Measurements from ENCODE around the gene SNX3.

The SNX3 gene

DNA sequence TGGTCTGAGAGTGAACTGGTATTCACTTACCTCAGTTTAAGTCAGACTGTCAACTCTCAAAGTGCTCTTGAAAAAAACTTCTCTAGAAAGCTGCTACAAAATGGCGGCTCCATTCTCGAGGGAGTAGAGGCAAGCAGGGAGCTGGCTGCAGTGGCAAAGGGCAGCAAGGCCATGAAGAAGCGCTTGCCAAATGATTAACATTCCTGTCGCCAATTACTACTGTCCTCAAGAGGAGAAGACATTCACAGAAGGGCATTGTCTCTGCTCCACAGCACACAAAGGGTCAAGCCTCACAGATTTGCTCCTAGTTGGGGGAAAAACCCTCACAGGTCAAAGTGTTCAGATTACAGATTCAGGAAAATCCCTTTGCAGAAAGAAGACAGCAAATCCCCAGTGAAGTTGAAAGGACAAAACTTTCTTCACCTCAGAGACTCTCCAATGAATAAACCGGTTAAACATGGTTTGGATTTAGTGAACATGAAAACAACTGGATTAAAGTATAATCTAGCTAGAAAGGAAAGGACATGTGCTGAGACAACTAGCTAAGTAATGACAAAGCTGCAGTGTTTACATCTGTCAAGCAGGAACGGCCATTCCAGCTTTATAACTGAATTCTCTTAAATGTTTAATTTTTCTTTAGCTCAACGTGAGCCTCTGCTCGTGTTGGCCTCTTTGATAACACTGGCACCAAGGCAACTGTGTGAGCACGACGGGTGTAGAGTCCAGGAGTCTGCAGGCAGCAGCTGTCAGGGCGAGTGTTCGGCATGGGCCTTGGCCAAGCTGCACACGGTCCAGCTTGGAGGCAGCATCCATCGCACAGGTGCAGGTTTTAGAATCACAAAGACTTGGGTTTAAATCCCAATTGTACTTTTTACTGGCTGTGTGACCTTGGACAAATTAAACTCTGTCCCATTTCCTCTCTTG is 57.4 kb downstream of the SNX3 start:
- DNase-seq (ENCODE audit: low spot score), result no peak

DNA sequence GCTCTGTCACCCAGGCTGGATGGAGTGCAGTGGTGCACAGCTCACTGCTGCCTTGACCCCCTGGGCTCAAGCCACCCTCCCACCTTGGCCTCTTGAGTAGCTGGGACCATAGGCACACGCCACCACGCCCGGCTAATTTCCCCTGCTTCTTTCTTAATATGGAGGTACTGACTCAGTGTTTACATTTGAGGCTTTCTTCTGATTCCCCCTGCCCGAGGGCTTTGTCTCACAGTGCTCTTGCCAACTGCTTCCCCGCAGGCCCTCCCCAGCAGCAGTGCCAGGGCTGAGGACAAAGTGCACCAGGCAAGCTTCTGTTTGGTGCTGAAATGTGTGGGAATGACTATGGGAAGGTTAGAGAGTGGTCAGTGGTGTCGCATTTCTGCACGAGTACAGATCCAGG is 60.2 kb downstream of the SNX3 start:
- DNase-seq (ENCODE audit: low spot score), result no peak

DNA sequence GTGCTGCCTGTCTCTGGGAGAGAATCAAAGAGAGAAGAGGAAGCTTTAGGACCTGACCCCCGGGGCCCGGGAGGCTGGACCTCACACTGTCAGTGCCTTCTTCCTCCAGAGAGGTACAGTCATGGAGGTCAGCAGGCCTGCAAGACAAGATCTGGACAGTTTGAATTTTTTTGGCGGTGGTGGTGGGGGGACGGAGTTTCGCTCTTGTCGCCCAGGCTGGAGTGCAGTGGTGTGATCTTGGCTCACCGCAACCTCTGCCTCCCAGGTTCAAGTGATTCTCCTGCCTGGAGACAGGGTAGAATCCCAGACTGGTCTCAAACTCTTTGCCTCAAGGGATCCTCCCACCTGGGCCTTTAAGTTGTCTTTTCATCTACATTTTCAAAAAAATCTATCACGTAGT is 60.7 kb downstream of the SNX3 start:
- no peak for DNase-seq (ENCODE audit: low spot score)

DNA sequence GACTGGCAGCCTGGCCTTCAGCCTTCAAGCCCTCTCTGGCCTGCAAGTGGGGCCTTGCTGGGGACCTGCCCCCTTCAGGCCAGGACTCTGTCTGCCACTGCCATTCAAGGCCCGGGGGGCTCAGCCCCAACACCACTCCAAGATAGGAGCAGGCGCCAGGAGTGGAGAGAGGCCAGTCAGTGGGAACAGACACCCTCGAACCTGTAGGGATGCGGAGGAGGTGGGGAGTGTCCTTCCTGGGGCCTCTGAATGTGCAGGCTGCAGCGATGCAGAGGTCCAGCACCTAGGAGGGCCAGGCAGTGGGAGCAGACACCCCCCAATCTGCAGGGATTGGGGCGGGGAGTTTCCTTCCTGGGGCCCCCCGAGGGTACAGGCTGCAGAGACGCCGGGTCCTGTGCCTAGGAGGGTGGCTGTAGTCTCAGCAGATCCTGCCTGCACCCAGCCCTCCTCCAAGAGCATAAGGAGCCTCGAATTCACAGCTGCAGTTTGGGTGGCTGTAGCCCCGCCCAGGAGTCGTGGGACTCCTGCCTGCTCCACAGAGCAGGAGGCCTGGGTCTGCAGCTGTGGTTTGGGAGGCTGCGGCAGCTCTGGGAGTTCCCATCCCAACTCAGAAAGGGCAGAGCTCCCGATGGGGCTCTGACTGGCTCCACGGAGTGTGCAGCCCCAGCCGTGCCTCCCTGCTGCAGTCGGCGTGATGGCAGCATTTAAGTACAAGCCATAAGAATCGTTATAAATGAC is 61.9 kb downstream of the SNX3 start:
- DNase-seq (ENCODE audit: low spot score), result no peak

DNA sequence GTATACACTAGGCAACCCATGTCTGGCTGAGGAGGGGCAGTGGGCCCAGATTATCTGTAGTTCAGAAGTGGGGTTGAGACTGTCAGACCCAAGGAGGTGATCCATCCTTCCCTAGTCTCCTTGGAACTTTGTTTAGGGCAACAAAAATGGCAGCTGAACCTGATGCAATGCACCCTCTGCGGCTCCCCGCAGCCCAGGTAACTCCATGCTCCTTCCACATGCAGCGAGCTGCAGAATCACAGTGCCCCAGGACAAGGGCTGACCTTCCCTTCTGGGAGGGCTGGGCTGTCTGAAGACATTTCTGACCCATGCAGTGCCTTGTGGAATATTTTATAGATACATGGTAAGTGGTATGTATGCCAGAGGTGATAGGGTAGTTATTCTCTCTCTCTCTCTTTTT is 65.6 kb downstream of the SNX3 start:
- DNase-seq (ENCODE audit: low spot score), result no peak

DNA sequence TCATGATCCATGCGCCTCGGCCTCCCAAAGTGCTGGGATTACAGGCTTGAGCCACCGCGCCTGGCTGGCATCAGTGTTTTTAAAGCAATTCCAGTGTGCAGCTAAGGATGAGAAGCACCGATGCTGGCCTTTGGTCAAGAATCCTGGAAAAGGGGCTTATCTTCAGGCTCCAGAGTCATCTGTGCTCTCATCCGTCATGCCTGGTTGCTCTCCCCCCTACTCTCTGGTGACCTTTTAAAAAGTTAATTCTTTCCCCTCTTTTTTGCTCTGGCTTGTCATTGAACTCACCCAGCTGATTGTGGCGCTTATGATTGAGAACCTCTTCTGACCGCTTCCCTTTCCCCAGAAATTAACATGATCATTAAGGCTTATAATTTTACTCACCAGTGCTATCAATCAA is 66.3 kb downstream of the SNX3 start:
- no peak for DNase-seq (ENCODE audit: low spot score)

DNA sequence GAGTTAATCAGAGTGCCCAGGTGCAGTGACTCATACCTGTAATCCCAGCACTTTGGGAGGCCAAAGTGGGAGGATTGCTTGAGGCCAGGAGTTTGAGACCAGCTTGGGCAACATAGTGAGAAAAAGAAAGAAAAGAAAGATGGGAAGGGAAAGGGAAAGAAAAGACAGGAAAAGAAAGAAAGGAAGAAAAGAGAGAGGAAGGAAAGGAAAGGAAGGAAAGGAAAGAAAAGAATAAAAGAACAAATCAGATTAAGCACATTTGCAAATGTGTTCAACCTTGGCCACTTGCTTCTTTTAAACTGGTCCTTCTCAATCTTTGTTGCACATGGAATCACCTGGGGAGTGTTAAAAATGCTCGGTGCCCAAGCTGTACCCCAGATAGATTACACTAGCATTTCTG is 67.0 kb downstream of the SNX3 start:
- no peak for DNase-seq (ENCODE audit: low spot score)

DNA sequence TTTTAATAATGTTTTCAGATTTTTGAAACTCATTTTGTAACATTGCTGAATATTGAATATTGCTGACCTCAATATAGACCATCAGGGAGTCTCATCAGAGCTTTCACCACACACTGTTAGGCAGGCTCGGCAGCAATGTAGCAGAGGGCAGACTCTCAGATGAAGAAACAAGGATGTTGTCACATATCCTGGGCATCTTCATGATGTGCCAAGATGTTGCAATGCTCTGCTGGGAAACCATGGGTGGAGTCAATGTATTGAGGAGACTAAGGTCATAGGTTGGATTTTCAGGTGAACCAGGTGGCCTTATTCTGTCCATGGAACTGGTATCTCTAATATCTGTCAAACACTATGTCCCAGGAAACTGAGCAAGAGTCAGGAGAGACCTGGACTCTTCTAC is 67.7 kb downstream of the SNX3 start:
- no peak for DNase-seq (ENCODE audit: low spot score)

DNA sequence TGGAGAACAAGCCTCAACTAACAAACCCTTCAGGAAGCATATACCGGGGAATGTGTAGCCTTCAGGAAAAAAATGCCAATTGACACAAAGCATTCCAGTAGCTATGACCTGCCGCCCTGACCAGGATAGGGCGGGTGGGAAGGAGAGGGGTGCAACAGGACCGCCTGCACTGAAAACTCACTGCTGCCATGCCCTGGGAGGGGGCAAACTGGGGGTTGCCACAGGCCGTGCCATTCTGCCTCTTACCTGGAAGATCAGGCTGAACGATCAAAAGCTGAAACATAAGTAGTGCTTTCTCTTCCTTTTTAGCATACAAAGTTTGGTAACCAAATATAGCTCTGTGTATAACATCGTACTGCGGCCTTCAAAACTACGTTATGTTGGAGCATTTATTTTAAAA is 73.3 kb downstream of the SNX3 start:
- DNase-seq (ENCODE audit: low spot score), result no peak

DNA sequence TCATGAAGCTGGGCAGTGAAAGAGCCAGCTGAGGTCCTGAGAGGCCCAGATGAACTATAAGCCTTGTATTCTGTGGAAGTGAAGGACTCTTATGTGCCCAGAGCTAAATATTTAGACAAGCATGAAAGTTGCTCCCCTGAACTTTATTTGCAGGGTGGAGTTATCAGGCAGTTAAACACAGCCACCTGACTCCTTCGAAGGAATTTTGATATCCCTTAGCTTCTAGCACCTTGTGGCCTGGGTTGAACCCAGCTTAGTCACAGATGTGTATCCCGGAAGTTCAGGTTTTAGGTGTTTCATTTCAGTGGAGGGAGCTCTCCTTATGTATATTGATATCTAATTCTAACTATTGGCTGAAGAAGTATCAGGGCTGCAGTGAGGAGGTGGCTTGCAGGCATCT is 74.6 kb downstream of the SNX3 start:
- no peak for DNase-seq (ENCODE audit: low spot score)

DNA sequence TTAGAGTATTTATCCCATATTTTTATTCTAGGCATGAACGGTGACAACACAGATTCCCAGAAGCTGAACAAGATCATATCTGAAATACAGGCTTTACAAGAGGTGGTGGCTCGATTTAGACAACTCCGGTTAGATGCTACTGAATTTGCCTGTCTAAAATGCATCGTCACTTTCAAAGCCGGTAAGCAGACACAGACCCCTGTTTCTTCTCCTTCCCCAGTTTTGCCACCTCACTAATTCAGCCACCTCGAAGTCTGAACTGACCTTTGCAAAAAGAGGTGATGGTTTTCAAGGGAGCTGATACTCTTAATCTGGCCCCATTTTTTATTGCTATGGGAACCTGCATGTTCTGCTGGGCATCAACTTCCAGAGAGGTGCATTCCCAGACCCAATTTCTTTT is 80.1 kb downstream of the SNX3 start:
- DNase-seq (ENCODE audit: low spot score), result no peak

DNA sequence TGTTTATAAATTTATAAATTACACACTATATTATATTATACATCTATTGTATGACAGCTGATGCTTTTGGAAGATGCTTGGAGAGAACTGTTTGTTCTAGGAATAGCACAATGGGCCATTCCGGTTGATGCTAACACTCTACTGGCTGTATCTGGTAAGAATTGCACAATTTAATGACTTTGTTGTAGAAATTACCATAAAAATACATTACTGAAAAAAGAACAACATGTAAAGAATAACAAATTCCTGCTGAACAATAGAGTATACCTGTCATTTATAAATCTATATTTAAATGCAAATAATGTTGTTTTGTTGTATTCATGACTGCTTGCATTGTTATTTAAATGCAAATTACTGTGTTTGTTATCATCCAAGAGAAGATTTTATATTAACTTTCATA is 80.6 kb downstream of the SNX3 start:
- no peak for DNase-seq (ENCODE audit: low spot score)

DNA sequence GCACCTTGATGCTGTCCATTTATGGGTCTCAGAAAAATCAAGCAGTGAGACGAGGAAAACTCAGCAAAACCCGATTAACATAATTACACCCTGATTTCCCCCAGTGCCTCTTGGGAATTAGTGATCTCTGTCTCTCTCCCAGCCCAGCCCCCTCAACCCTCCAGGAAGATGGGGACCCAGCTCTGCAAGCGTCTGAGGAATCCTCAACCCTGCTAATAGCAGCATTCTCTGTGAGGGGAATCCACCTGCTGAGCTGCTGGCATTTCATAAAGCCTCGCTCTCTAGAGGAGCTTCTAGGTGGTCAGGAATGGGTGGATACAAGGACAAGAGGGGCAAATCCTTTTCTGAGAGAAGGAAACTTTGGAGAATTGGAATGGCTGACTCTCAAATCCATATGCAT is 81.1 kb downstream of the SNX3 start:
- no peak for DNase-seq (ENCODE audit: low spot score)

DNA sequence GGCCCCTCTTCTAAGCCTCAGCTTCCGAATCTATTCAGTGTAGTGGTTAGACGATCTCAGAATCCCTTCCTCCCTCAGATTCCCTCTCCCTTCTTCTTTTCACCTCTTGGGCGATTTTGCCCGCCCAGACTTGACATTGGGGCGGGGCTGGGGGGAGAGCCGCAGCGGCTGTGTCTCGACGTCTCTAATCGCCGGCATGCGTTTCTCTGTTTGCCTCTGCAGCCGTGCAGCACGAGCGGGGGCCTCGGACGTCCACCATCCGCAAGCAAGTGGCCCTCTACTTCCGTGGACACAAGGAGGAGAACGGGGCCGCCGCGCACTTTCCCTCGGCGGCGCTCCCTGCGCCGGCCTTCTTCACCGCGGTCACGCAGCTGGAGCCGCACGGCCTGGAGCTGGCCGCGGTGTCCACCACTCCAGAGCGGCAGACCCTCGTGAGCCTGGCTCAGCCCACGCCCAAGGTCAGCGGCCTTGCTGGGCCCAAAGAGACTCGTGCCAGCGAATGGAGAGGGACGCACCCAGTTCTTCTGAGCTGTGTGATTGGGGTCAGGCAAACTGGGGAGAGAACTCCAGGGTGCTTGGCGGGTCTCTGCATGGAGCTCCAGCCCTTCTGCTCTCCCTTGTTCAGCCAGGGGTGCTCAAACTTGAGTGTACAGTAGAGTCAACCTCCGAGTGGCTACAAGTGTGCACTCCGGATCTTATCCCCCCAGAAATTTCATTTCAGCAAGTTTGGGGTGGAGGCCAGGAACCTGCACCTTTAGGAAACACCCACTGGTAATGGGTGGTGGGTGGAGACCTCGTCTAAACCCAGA is 84.4 kb downstream of the SNX3 start:
- no peak for DNase-seq (ENCODE audit: low spot score)

DNA sequence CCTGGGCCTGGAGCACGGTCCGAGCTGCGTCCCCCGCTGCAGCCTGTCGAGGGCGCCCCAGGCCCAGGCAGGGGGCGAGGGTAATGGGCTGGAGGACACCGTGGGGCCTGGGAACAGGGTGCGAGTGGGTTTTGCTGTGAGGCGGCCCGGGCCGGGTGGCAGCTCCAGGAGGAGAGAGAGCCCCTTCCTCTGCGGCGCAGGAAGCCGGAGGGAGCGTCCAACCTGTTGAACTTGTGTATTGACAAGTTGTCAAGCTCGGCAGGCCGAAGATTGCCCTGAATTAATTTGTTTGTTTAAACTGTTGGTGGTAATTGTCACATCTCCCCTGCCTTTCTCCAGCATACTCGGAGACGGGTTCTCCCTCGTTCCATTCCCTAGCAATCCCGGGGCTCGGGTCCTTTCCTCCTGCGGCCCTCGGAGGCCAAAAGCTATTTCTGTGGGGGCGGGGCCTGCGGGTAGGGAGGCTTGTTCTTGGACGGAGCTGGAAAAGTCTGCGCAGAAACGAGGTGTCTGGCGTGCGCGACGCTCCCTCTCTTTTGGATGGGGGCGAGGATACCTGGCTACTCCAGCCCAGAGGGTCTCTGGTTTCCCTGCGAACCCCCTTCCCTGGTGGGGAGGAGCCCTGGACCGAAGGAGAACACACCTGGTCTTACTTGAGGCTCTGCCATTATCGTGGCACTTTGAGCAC is 85.1 kb downstream of the SNX3 start:
- no peak for DNase-seq (ENCODE audit: low spot score)

DNA sequence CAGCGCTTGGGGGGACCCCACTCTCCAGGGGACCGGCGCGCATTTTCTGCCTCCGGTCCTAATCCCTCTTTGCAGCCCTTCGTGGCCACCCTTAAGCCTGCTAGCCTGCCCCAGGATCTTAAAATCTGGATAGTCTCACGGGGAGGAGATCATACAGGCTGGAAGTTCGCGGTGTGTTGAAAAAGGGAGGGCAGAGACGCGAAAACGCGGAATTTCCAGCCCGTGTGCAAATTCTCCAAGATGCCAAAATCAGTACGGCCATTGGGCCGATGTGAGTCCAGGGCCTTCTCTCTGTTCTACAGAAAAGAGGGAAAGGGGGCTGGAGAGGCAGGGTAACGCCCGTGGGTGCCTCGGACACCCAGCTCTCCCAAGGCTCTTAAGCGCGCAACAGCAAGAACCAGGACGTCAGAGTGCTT is 85.7 kb downstream of the SNX3 start:
- DNase-seq (ENCODE audit: low spot score), result no peak

DNA sequence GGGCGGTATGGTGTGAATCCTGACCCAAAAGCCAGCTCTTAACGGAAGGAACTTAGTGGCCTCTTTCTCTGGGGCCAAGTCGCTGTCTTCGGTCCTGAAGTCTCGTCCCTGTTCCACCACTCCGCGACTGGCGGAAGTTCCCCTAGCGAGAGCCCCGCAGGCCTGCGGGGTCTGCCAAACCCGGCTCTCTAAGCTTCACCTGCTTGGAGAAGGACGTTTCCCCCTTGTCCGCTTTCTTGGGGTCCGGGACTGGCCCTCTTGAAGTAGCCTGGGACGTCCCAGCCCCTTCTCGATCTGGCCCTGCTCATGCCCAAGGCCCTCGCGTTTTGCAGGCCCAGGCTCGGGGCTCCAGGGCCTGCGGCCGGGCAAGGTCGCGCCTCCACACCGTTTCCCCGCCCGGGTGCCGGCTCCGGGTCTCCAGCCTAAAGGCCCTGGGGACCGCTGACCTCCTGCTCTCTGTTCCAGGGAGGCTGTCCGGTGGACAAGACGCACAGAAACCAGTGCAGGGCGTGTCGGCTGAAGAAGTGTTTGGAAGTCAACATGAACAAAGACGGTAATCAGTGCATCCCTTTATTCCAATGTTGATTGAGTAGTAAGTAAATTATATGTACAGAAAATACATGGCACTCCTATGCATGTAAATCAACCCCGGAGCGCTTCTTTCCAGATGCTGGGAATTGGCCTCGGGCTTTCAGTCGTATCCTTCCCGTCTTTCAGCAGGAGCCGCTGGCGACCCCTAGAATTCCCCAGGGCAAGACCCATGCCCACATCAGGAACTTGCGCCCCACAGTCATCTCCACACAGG is 86.3 kb downstream of the SNX3 start:
- no peak for DNase-seq (ENCODE audit: low spot score)

DNA sequence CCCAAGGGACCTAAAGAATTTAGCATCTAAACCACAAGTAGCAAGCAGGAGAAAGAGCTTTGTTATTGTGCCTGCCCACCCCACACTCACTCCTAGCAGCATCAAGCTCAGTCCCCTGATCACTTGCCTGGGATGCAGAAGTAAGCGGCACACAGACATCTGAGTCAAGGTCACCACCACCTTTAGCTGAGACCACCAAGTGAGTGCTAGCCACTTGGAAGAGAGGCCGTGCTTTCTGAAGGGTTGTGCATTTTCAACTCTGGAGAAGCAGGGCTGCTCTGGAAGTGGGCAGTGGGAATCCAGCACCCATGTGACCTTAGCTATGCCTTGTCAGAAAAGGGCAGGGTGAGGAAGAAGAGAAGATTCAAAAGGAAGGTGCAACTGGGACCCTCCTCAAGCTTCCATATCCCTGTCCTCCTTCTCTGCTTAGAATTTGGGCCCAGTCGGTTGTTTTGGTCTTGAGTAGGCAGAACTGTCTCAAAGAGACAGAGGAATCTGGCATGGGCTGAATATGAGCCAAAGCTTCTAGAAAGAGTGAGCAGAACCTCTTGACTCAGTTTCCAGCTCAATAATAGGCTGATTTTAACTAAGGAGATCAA is 88.8 kb downstream of the SNX3 start:
- no peak for DNase-seq (ENCODE audit: low spot score)

DNA sequence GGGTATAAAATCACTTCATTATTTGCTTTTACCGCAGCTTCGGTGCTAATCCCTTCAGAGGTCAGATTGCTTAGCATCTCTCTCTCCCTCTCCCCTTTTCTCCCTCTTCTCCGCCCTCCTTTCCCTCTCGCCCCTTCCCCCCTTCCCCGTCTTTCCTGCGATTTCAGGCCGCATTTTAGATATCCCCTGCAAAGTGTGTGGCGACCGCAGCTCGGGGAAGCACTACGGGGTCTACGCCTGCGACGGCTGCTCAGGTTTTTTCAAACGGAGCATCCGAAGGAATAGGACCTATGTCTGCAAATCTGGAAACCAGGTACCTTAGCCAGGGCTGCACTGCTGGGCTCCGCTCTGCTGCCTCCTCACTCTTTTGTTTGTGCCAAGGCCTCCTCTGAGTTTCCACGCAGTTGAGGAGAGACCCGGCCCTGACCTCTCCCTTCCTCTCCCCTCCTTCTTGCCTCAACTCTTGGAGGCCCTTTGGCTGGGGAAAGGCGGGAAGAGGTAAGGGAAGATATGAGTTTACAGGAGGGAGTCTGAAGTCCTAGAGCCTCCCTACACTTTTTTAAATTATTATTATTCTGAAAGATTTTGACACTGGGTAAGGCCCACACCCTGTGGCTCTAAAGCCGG is 89.4 kb downstream of the SNX3 start:
- DNase-seq (ENCODE audit: low spot score), result no peak

Data from putamen (tissue), 1 donor.